ENCODE results near the gene PRKAR1B.

DNA sequence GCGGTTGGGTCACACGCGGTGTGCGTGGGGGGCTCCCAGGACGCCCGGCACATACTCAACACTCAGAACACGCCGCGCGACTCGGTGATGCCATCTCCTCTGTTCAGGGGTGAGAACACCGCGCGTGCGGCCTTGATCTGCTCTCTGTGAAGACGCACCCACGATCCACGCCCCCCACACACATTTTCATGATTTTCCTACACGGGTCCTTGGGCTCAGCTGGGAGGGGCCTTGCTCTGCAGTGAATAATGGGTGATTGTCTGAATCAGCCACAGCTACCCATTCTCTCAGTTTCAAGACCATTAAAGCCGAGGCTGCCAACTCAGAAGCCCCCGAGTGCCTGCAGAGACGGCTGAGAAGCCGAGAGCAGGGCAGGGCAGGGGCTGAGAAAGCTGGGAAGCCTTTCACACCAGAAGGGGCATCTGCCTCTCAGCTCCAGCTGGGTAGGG, 153.1 kb downstream of the PRKAR1B start:
- no peak for TF ChIP-seq GATA3 (IDR thresholded peaks at IDR 0.05; ENCODE audit: low read depth, low read length)
- TF ChIP-seq GATA2 (IDR thresholded peaks at IDR 0.05; ENCODE audit: low read depth, low read length), result no peak

Measured in SH-SY5Y (cell line).